Activated T-cell treated with anti-CD3 and anti-CD28 coated beads, Interleukin-2, amount 50 U/mL, for 1 hour (primary cell): ENCODE results near the gene DUSP21.
"Not testable (repeated sequence)": the region's sequence is repeated elsewhere in the genome, so short reads cannot be mapped to it uniquely, and the experiment has no call there.

ENCODE experiments used
- DNase-seq: peaks from one replicate; pipeline ENCODE4 v3.0.0-alpha.2; 2020

The DUSP21 gene

GRCh38 chrX:44843753-44844152 is at the start of gene DUSP21:
Gene DUSP21, plus strand, starts transcription at chrX:44844021. Its CDS starts 112 bp downstream, at chrX:44844133.
- no peak for DNase-seq

DNA sequence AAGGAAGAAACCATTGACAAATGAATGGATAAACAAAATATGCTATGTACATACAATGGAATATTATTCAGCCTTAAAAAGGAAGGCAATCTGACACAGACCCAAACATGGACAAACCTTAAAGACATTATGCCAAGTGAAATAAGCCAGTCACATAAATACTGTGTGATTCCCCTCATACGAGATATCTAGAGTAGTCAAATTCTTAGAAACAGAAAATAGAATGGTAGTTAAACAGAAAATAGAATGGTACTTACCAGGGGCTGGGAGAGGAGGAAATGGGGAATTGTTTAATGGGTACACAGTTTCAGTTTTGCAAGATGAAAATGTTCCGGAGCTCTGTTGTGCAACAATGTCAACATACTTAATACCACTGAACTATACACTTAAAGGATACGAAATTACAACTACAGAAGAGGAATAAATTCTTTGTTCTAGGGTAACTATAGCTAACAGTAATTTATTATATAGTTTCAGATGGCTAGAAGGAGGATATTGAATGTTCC is 47.8 kb upstream of the DUSP21 start:
- no peak for DNase-seq

- DNase-seq, result no peak
Observed at GRCh38 chrX:44802613-44803012, 41.2 kb upstream of the DUSP21 start.

- DNase-seq, result no peak
Observed at GRCh38 chrX:44815681-44816080, 28.1 kb upstream of the DUSP21 start.

DNA sequence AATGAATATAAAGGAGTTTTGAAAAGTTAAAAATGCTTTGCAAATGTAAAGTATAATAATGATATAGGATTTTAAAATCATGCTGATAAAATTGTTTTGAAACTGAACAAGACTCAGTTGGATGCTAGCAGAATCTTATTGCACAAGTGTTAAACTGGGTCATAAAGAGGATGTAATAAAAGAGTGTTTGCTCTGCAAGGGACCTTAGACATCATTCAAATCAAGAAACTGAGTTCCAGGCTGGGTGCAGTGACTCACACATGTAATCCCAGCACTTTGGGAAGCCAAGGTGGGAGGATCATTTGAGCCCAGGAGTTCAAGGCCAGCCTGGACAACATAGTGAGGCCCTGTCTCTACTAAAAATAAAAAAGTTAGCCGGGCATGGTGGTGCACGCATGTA is 27.5 kb upstream of the DUSP21 start:
- DNase-seq, result no peak

DNA sequence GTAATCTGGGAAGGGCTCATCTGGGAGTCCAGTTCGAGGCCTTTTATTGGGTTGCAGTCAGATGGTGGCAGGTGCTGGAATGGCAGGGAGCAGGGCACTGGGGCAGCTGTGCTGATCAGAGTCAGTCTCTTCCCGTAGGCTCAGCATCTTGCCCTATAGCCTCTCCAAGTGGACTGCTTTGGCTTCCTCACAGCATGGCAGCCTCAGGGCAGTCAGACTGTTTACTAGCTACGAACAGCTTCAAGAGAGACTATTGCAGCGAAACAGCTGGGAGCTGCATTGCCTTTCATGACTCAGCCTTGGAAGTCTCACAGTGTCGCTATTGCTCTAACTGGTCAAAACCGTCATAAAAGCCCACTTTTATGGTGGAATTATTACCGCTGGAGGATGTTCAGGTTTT is 26.8 kb upstream of the DUSP21 start:
- DNase-seq, result no peak

GRCh38 chrX:44822601-44823000 is 21.2 kb upstream of the DUSP21 start:
- DNase-seq, result no peak

DNA sequence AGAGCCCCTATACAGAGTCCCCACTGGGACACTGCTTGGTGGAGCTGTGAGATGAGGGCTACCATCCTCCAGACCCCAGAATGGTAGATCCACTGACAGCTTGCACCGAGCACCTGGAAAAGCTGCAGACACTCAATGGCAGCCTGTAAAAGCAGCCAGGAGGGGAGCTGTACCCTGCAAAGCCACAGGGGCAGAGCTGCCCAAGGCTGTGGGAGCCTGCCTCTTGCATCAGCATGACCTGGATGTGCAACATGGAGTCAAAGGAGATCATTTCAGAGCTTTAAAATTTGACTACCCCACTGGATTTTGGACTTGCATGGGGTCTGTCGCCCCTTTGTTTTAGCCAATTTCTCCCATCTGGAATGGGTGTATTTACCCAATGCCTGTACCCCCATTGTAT is 20.6 kb upstream of the DUSP21 start:
- not testable (repeated sequence) for DNase-seq

- no peak for DNase-seq
Observed at GRCh38 chrX:44828008-44828605, 15.7 kb upstream of the DUSP21 start.

DNA sequence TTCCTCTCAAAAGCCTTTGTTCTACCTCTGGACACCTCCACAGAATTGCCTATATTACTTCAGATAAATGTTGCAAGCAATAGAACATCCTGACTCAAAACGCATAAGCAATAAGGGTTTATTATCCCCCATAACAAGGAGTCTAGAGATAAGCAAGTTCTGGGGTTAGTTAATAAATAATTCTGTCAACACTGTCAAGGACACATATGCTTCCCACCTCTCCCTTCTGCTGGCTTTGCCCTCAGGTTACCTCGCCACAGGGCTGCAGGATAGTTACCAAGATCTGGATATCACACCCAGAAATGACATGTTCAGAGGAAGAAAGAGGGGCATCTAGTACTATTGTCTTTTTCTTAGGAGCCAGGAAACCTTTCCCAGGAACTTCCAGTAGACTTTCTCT is 14.0 kb upstream of the DUSP21 start:
- no peak for DNase-seq

- DNase-seq, result no peak
Observed at GRCh38 chrX:44842550-44843317, 1.1 kb upstream of the DUSP21 start.

DNA sequence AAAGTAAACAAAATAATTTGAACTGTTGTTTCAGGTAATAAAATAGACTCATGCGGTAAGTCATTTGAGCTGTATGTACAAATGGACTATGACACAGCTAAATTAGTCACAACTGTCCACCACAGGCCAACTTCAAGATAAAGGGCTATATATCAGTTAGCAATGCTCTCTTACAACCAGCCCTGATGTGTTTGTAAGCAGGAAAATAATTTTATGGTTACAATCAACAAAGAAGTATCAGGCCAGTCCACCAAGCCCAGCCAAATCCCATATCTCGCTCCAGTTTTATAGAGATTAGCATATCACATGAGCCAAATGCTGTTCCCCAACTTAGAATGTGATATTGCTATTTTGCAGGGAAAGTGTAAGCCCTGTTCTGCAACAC is 511 bp upstream of the DUSP21 start:
- DNase-seq, result no peak

- DNase-seq, result no peak
Observed at GRCh38 chrX:44844204-44844603, 383 bp downstream of the DUSP21 start.

DNA sequence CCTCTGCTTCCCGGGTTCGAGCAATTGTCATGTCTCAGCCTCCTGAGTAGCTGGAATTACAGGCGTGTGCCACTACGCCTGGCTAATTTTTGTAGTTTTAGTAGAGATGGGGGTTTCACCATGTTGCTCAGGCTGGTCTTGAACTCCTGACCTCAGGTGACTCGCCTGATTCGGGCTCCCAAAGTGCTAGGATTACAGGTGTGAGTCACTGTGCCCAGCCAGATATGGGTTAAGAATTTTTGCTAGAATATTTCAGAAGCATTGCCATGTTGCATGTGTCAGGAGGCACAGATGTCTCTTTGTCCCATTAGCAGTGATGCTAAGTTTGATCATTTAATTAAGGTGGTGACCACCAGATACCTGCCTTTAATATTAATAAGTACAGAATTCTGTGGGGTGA is 7.1 kb downstream of the DUSP21 start:
- not testable (repeated sequence) for DNase-seq

DNA sequence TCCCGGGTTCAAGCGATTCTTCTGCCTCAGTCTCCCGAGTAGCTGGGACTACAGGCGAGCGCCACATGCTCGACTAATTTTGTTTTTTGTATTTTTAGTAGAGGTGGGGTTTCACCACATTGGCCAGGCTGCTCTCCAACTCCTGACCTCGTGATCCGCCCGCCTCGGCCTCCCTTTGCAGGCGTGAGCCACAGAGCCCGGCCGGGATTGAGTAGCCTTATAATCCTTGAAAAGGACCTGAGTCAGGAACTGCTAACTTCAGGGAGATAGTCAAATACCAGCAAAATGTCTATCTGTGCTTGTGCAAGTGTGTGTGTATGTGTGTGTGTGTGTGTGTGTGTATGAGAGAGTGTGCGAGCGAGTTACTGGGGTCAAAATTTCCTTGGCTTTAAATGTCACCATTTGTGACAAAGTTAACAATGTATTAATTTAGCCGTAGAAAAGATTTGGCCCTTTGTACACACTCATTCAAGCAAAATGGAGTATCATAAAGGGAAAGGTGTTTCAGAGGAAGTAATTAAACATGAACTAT is 27.4 kb downstream of the DUSP21 start:
- DNase-seq, result no peak

- no peak for DNase-seq
Observed at GRCh38 chrX:44871931-44872820, 28.4 kb downstream of the DUSP21 start.

DNA sequence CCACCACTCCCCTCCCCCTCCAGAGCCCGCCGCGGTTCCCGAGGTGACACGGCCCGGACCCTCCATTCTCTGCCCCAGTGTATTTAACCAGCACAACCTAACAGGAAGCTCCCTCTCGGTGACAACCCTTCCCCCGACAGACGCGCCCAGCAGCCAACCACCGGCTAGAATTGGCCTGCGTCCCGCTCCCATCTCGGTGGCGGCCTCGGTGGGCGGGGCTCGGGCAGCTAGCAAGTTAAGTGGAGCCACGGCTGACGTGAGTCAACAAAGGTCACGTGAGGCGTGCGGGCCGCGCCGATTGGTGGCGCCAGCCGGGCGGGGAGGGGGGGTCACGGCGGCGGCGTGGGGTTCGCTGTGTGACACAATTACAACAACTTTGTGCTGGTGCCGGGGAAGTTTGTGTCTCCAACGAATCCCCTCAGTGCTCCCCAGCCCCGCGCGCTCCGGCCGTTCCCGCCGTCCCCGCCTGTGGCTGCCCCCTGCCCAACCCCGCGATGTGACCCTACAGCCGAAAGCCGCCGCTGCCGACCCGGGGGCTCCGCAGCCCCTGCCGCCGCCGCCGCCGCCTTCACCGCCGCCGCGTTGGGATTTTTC is 29.1 kb downstream of the DUSP21 start, which contains the start of gene KDM6A:
Gene KDM6A (plus strand): TSS at position 368 of the 594 bp plus-strand sequence. CDS start 364 bp downstream, outside the sequence.
- DNase-seq, result peak; percentile 99

DNA sequence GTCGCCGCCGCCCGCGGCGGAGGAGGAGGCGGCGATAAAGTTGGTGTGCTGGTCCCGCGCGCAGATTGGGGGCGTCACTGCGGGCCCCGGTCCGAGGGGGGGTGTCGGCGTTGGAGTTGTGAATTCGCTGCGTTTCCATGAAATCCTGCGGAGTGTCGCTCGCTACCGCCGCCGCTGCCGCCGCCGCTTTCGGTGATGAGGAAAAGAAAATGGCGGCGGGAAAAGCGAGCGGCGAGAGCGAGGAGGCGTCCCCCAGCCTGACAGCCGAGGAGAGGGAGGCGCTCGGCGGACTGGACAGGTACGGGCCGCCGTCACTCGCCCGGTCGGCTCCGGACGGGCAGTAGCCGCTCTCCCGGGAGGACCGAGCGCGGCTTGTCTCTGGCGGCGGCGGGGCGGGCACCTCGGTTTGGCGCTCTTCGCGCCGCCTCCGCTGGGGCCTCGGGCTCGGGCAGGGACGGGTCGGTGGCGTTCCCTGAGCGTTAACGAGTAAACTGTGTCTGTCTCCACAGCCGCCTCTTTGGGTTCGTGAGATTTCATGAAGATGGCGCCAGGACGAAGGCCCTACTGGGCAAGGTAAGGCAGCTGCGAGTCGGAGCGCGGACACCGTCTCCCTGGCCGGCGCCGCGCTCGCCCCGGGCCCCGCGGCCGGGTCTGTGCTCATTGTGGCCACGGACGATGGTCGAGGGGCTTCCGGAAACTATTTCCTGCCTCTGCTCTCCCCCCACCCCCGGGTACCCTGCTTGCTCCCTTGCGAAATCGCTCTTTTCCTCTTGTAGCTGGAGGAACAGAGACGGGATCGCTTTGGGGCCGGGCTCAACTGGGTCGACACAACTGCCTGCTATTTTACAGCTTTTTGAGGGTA is 29.8 kb downstream of the DUSP21 start:
- peak; percentile 77 for DNase-seq

GRCh38 chrX:44874420-44875184 is 30.8 kb downstream of the DUSP21 start:
- peak; percentile 51 for DNase-seq

GRCh38 chrX:44875185-44875489 is 31.3 kb downstream of the DUSP21 start:
- no peak for DNase-seq

- no peak for DNase-seq
Observed at GRCh38 chrX:44876086-44876485, 32.3 kb downstream of the DUSP21 start.
